ENCODE measurements around the gene FTO.

The FTO gene

GRCh38 chr16:54062361-54063278 is 358.7 kb downstream of the FTO start:
- DNase-seq: no peak

GRCh38 chr16:54063279-54063773 is 359.4 kb downstream of the FTO start:
- DNase-seq: no peak

GRCh38 chr16:54066451-54067105 is 362.6 kb downstream of the FTO start:
- no peak for DNase-seq

- no peak for DNase-seq
Observed at GRCh38 chr16:54067322-54068065, 363.5 kb downstream of the FTO start.

GRCh38 chr16:54068212-54068611 is 364.3 kb downstream of the FTO start:
- no peak for DNase-seq

- no peak for DNase-seq
Observed at GRCh38 chr16:54069601-54070239, 365.8 kb downstream of the FTO start.

GRCh38 chr16:54070789-54071343 is 366.9 kb downstream of the FTO start:
- DNase-seq: no peak

GRCh38 chr16:54071514-54071913 is 367.6 kb downstream of the FTO start:
- no peak for DNase-seq

GRCh38 chr16:54072237-54072636 is 368.3 kb downstream of the FTO start:
- DNase-seq: no peak

GRCh38 chr16:54073356-54073755 is 369.4 kb downstream of the FTO start:
- no peak for DNase-seq

GRCh38 chr16:54075446-54075845 is 371.5 kb downstream of the FTO start:
- DNase-seq: no peak

GRCh38 chr16:54076006-54076504 is 372.1 kb downstream of the FTO start:
- DNase-seq: no peak

- no peak for DNase-seq
Observed at GRCh38 chr16:54077050-54077821, 373.3 kb downstream of the FTO start.

- no peak for DNase-seq
Observed at GRCh38 chr16:54080524-54081008, 376.6 kb downstream of the FTO start.

- DNase-seq: no peak
Observed at GRCh38 chr16:54086791-54087190, 382.8 kb downstream of the FTO start.

GRCh38 chr16:54090602-54091001 is 386.6 kb downstream of the FTO start:
- no peak for DNase-seq

- no peak for DNase-seq
Observed at GRCh38 chr16:54093281-54093680, 389.3 kb downstream of the FTO start.

GRCh38 chr16:54094641-54095040 is 390.7 kb downstream of the FTO start:
- no peak for DNase-seq

GRCh38 chr16:54096607-54097006 is 392.7 kb downstream of the FTO start:
- no peak for DNase-seq

- no peak for DNase-seq
Observed at GRCh38 chr16:54097774-54098173, 393.8 kb downstream of the FTO start.

GRCh38 chr16:54098247-54098646 is 394.3 kb downstream of the FTO start:
- DNase-seq: no peak
